H9 (cell line): Measurements from ENCODE around the gene LRIF1. TPM values are rescaled to one million over a fixed set of nuclear protein-coding genes. Genes with fewer than 3 reads are reported as not detected.

ENCODE experiments used
- DNase-seq: peaks from one replicate; pipeline ENCODE4 v3.0.0-alpha.2; 2017
- H2AFZ ChIP-seq: one replicate; pipeline ENCODE4 v1.6.1; 2013; ENCODE audit warnings: mild to moderate bottlenecking, low read length, control low read depth, moderate library complexity
- H2AK5ac ChIP-seq: 2 replicates; pipeline ENCODE4 v1.6.1; 2013; ENCODE audit warnings: low read length, control low read depth, mixed read lengths; ENCODE audit not compliant: insufficient read length
- H2BK120ac ChIP-seq: one replicate; pipeline ENCODE4 v1.6.1; 2013; ENCODE audit warnings: low read depth, mild to moderate bottlenecking, low read length, control low read depth, inconsistent platforms; ENCODE audit not compliant: poor library complexity, severe bottlenecking
- H2BK12ac ChIP-seq: 2 replicates; pipeline ENCODE4 v1.6.1; 2013; ENCODE audit warnings: low read length, control low read depth, mixed read lengths, low read depth; ENCODE audit not compliant: insufficient read length
- H2BK15ac ChIP-seq: 2 replicates; pipeline ENCODE4 v1.6.1; 2013; ENCODE audit warnings: low read depth, low read length, control low read depth
- H2BK20ac ChIP-seq: one replicate; pipeline ENCODE4 v1.6.1; 2013; ENCODE audit warnings: low read depth, mild to moderate bottlenecking, low read length, control low read depth, inconsistent platforms; ENCODE audit not compliant: poor library complexity, severe bottlenecking
- H2BK5ac ChIP-seq: 2 replicates; pipeline ENCODE4 v1.6.1; 2013; ENCODE audit warnings: low read length, control low read depth, mixed read lengths; ENCODE audit not compliant: insufficient read length
- H3K14ac ChIP-seq: 2 replicates; pipeline ENCODE4 v1.6.1; 2013; ENCODE audit warnings: low read length, control low read depth; ENCODE audit not compliant: insufficient read depth
- H3K18ac ChIP-seq: 2 replicates; pipeline ENCODE4 v1.6.1; 2013; ENCODE audit warnings: low read depth, mild to moderate bottlenecking, mixed read lengths, low read length, control low read depth; ENCODE audit not compliant: insufficient read length
- H3K23ac ChIP-seq: 2 replicates; pipeline ENCODE4 v1.6.1; 2013; ENCODE audit warnings: low read length, control low read depth, mixed read lengths, low read depth; ENCODE audit not compliant: insufficient read length
- H3K23me2 ChIP-seq: 2 replicates; pipeline ENCODE4 v1.6.1; 2013; ENCODE audit warnings: low read depth, mild to moderate bottlenecking, mixed read lengths, low read length, control low read depth; ENCODE audit not compliant: insufficient read length, poor library complexity, severe bottlenecking
- H3K27ac ChIP-seq: 2 replicates; pipeline ENCODE4 v1.5.1; 2013; ENCODE audit warnings: low read length, control low read depth, mixed read lengths, low read depth; ENCODE audit not compliant: insufficient read length
- H3K27me3 ChIP-seq: 2 replicates; pipeline ENCODE4 v1.6.1; 2013; ENCODE audit warnings: low read length, control low read depth, inconsistent platforms; ENCODE audit not compliant: insufficient read depth
- H3K4ac ChIP-seq: 2 replicates; pipeline ENCODE4 v1.6.1; 2013; ENCODE audit warnings: low read depth, mild to moderate bottlenecking, control low read depth, inconsistent platforms, low read length, moderate library complexity
- H3K4me1 ChIP-seq: 2 replicates; pipeline ENCODE4 v1.6.1; 2013; ENCODE audit warnings: low read length, control low read depth, inconsistent platforms; ENCODE audit not compliant: insufficient read depth
- H3K4me2 ChIP-seq: 2 replicates; pipeline ENCODE4 v1.6.1; 2013; ENCODE audit warnings: low read length, control low read depth, mixed read lengths; ENCODE audit not compliant: insufficient read length, insufficient read depth
- H3K56ac ChIP-seq: 2 replicates; pipeline ENCODE4 v1.6.1; 2013; ENCODE audit warnings: low read depth, mild to moderate bottlenecking, mixed read lengths, low read length, control low read depth; ENCODE audit not compliant: insufficient read length
- H3K79me1 ChIP-seq: 2 replicates; pipeline ENCODE4 v1.6.1; 2013; ENCODE audit warnings: low read depth, mild to moderate bottlenecking, moderate library complexity, low read length, control low read depth, inconsistent platforms; ENCODE audit not compliant: insufficient read depth, poor library complexity, severe bottlenecking
- H3K79me2 ChIP-seq: 2 replicates; pipeline ENCODE4 v1.6.1; 2013; ENCODE audit warnings: low read length, control low read depth, inconsistent platforms; ENCODE audit not compliant: insufficient read depth
- H3K9ac ChIP-seq: 2 replicates; pipeline ENCODE4 v1.6.1; 2013; ENCODE audit warnings: low read length, control low read depth, mixed read lengths; ENCODE audit not compliant: insufficient read length; ENCODE audit errors: extremely low read depth
- H3K9me3 ChIP-seq: one replicate; pipeline ENCODE4 v1.6.1; 2013; ENCODE audit warnings: low read depth, low read length, inconsistent platforms; ENCODE audit not compliant: control insufficient read depth
- H3T11ph ChIP-seq: one replicate; pipeline ENCODE4 v1.6.1; 2013; ENCODE audit warnings: mild to moderate bottlenecking, low read length, control low read depth, inconsistent platforms
- H4K20me1 ChIP-seq: one replicate; pipeline ENCODE4 v1.6.1; 2013; ENCODE audit not compliant: control insufficient read depth, insufficient read length, insufficient read depth
- H4K5ac ChIP-seq: 2 replicates; pipeline ENCODE4 v1.6.1; 2013; ENCODE audit warnings: low read depth, mild to moderate bottlenecking, mixed read lengths, low read length, control low read depth; ENCODE audit not compliant: insufficient read length
- H4K8ac ChIP-seq: replicated peaks from 2 replicates; pipeline ENCODE4 v1.6.1; 2013; ENCODE audit warnings: low read length, control low read depth, mixed read lengths, low read depth; ENCODE audit not compliant: insufficient read length
- H4K91ac ChIP-seq: 2 replicates; pipeline ENCODE4 v1.6.1; 2013; ENCODE audit warnings: low read depth, mild to moderate bottlenecking, moderate library complexity, mixed read lengths, low read length, control low read depth; ENCODE audit not compliant: insufficient read length
- H3K27ac Mint-ChIP-seq, 3 experiments: 2 replicates in 2 of 3; 3 replicates in 1 of 3; pipeline ENCODE4 v1.8.0; 2020 to 2021; ENCODE audit warnings: mixed read lengths in 3 of 3, mild to moderate bottlenecking in 1 of 3, moderate library complexity in 1 of 3
- H3K27me3 Mint-ChIP-seq: 2 replicates; pipeline ENCODE4 v1.8.0; 2021; ENCODE audit warnings: low read depth, mild to moderate bottlenecking, moderate library complexity, mixed read lengths
- H3K36me3 Mint-ChIP-seq, 3 experiments: 2 replicates in 2 of 3; 3 replicates in 1 of 3; pipeline ENCODE4 v1.8.0; 2020 to 2021; ENCODE audit warnings: low read depth in 3 of 3, mixed read lengths in 3 of 3; ENCODE audit not compliant: insufficient read depth in 1 of 3
- H3K4me1 Mint-ChIP-seq, 2 experiments: 2 replicates each; pipeline ENCODE4 v1.8.0; 2020; ENCODE audit warnings: mixed read lengths in 2 of 2
- H3K4me3 Mint-ChIP-seq, 2 experiments: 2 replicates in 1 of 2; 3 replicates in 1 of 2; pipeline ENCODE4 v1.8.0; 2020 to 2021; ENCODE audit warnings: mild to moderate bottlenecking in 2 of 2, mixed read lengths in 2 of 2, moderate library complexity in 1 of 2
- H3K9me3 Mint-ChIP-seq, 2 experiments: 2 replicates in 1 of 2; 3 replicates in 1 of 2; pipeline ENCODE4 v1.8.0; 2020; ENCODE audit warnings: mild to moderate bottlenecking in 2 of 2, mixed read lengths in 2 of 2, moderate library complexity in 1 of 2
- CTCF ChIP-seq: fragments of 200-600 bp; sonication (generic); conservative IDR thresholded peaks from 3 replicates; pipeline ENCODE4 v1.8.0; 2021; ENCODE audit warnings: antibody characterized with exemption, mild to moderate bottlenecking
- WGBS: extraction: QIAGEN DNeasy Blood & Tissue Kit; methylation state at CpG from one replicate; pipeline ENCODE4 v1.1.7; 2013; ENCODE audit warnings: missing lambda C conversion rate, low lambda C conversion rate, mixed read lengths; ENCODE audit not compliant: insufficient read length; ENCODE audit errors: extremely low coverage; 5-methylcytosine and 5-hydroxymethylcytosine counted together
- total RNA-seq: library from RNA; stranded (reverse); gene quantifications from 2 replicates; pipeline ENCODE4 v1.2.1, GENCODE V29; 2021

LRIF1 gene
- total RNA-seq, 1 experiment from 2014 or later, result 13.6 TPM

- peaks cover 6 to 8% of the 10 kb centered on the region in 2 experiments; a peak in 3 of 5 replicates for H3K9me3 Mint-ChIP-seq
- no peaks in the 10 kb centered on the region for H3K9me3 ChIP-seq
- no peak overlapping the region for H3K14ac ChIP-seq
- H2AFZ ChIP-seq, result no peak overlapping the region
- H3K9ac ChIP-seq, result no peak overlapping the region
- H3K23ac ChIP-seq, result no peak overlapping the region
- H3K27ac Mint-ChIP-seq, result no peak overlapping the region
- H2BK20ac ChIP-seq, result no peak overlapping the region
- H3K27me3 ChIP-seq, result no peaks in the 10 kb centered on the region
- H4K5ac ChIP-seq, result no peak overlapping the region
- no peaks in the 10 kb centered on the region for H4K20me1 ChIP-seq
- H3K27me3 Mint-ChIP-seq, result no peaks in the 10 kb centered on the region
- WGBS, result no CpG with 5 or more reads among the region's 4 CpGs
- no peak overlapping the region for H4K91ac ChIP-seq
- no peak for DNase-seq
- H3K4me1 Mint-ChIP-seq, result peaks cover 3 to 12% of the 10 kb centered on the region in 2 experiments; a peak in 3 of 4 replicates
- H3K4me3 Mint-ChIP-seq, result no peak overlapping the region
- H3K4me1 ChIP-seq, result 0 out of 2 replicates have a peak, but pooled peaks cover 3% of the 10 kb centered on the region
- TF ChIP-seq CTCF, result no peak
- H2BK15ac ChIP-seq, result no peak overlapping the region
- no peak overlapping the region for H3K56ac ChIP-seq
- peaks cover under 1 to 3% (median 2%) of the 10 kb centered on the region in 3 experiments; a peak in 5 of 7 replicates for H3K36me3 Mint-ChIP-seq
- no peak overlapping the region for H2AK5ac ChIP-seq
- H3T11ph ChIP-seq, result no peak overlapping the region
- no peak overlapping the region for H2BK120ac ChIP-seq
- H3K4ac ChIP-seq, result no peak overlapping the region
- peaks cover 5% of the 10 kb centered on the region; the same call in 1 of the 2 replicates for H3K79me2 ChIP-seq
- H2BK5ac ChIP-seq, result no peak overlapping the region
- no peaks in the 10 kb centered on the region for H3K79me1 ChIP-seq
- H3K18ac ChIP-seq, result no peak overlapping the region
- no peak overlapping the region for H3K4me2 ChIP-seq
- no peak overlapping the region for H3K27ac ChIP-seq
- no peak overlapping the region for H2BK12ac ChIP-seq
- no peak overlapping the region for H4K8ac ChIP-seq
- no peaks in the 10 kb centered on the region for H3K23me2 ChIP-seq
These were observed 7.1 kb downstream of the LRIF1 start for GRCh38 chr1:110956586-110956985.
